Superior temporal gyrus (tissue), 1 donor: ENCODE measurements around the gene SCAPER.
"Not testable (repeated sequence)": the region's sequence is repeated elsewhere in the genome, so short reads cannot be mapped to it uniquely, and the experiment has no call there.

ENCODE experiments used
- DNase-seq: peaks from one replicate; pipeline ENCODE4 v3.0.0-alpha.2; 2016; ENCODE audit errors: extremely low spot score

SCAPER gene

GRCh38 chr15:76576523-76577279, 328.4 kb downstream of the SCAPER start:
- no peak for DNase-seq

- no peak for DNase-seq
These were observed 329.5 kb downstream of the SCAPER start for GRCh38 chr15:76575679-76576078.

- DNase-seq: no peak
These were observed 329.9 kb downstream of the SCAPER start for GRCh38 chr15:76575274-76575673.

- no peak for DNase-seq
These were observed 332.2 kb downstream of the SCAPER start for GRCh38 chr15:76572983-76573314.

- DNase-seq: no peak
These were observed 338.9 kb downstream of the SCAPER start for GRCh38 chr15:76566276-76566675.

GRCh38 chr15:76565366-76565765, 339.8 kb downstream of the SCAPER start:
- DNase-seq: no peak

- DNase-seq: no peak
These were observed 349.9 kb downstream of the SCAPER start for GRCh38 chr15:76555247-76555646.

GRCh38 chr15:76553564-76553963, 351.6 kb downstream of the SCAPER start:
- no peak for DNase-seq

GRCh38 chr15:76553102-76553501, 352.0 kb downstream of the SCAPER start:
- no peak for DNase-seq

GRCh38 chr15:76546805-76547204, 358.3 kb downstream of the SCAPER start:
- no peak for DNase-seq

GRCh38 chr15:76533995-76534394, 371.1 kb downstream of the SCAPER start:
- no peak for DNase-seq

- DNase-seq: no peak
These were observed 371.9 kb downstream of the SCAPER start for GRCh38 chr15:76533060-76533820.

GRCh38 chr15:76529911-76530310, 375.2 kb downstream of the SCAPER start:
- DNase-seq: no peak

GRCh38 chr15:76526111-76526510, 379.0 kb downstream of the SCAPER start:
- no peak for DNase-seq

GRCh38 chr15:76517910-76518309, 387.2 kb downstream of the SCAPER start:
- DNase-seq: no peak

GRCh38 chr15:76514282-76514681, 390.9 kb downstream of the SCAPER start:
- no peak for DNase-seq

- no peak for DNase-seq
These were observed 392.2 kb downstream of the SCAPER start for GRCh38 chr15:76512971-76513370.

GRCh38 chr15:76510663-76511062, 394.5 kb downstream of the SCAPER start:
- not testable (repeated sequence) for DNase-seq

GRCh38 chr15:76503804-76504203, 401.3 kb downstream of the SCAPER start:
- DNase-seq: no peak

GRCh38 chr15:76503121-76503520, 402.0 kb downstream of the SCAPER start:
- DNase-seq: no peak

GRCh38 chr15:76502678-76503077, 402.5 kb downstream of the SCAPER start:
- DNase-seq: no peak

- not testable (repeated sequence) for DNase-seq
These were observed 403.0 kb downstream of the SCAPER start for GRCh38 chr15:76502185-76502584.

- DNase-seq: no peak
These were observed 403.4 kb downstream of the SCAPER start for GRCh38 chr15:76501726-76502125.
